T47D (cell line): Measurements from ENCODE around the gene LRP8.

Experiments
- DNase-seq, 2 experiments: peaks; one replicate each; pipeline versions ENCODE4 v3.0.0 to v3.0.0-alpha.2; 2011 to 2012; ENCODE audit warnings: low read depth in 1 of 2, low spot score in 1 of 2
- JUND ChIP-seq: IDR thresholded peaks from 2 replicates; pipeline ENCODE4 v1.6.1; 2012; ENCODE audit warnings: low read depth
- in situ Hi-C: cut with HindIII; loops from 2 replicates; pipeline ENCODE4 v1.10.0; 2016; ENCODE audit warnings: low sequenced_read_pairs, low pct_unique_long_range_greater_than_20kb

The LRP8 gene

GRCh38 chr1:53341961-53342707, 14.3 kb upstream of the LRP8 start:
- in situ Hi-C loops: no loop called here
- TF ChIP-seq JUND: no peak
- no peak for DNase-seq

GRCh38 chr1:53341521-53341895, 13.6 kb upstream of the LRP8 start:
- no peak for TF ChIP-seq JUND
- in situ Hi-C loops: no loop called here
- DNase-seq: no peak

DNA sequence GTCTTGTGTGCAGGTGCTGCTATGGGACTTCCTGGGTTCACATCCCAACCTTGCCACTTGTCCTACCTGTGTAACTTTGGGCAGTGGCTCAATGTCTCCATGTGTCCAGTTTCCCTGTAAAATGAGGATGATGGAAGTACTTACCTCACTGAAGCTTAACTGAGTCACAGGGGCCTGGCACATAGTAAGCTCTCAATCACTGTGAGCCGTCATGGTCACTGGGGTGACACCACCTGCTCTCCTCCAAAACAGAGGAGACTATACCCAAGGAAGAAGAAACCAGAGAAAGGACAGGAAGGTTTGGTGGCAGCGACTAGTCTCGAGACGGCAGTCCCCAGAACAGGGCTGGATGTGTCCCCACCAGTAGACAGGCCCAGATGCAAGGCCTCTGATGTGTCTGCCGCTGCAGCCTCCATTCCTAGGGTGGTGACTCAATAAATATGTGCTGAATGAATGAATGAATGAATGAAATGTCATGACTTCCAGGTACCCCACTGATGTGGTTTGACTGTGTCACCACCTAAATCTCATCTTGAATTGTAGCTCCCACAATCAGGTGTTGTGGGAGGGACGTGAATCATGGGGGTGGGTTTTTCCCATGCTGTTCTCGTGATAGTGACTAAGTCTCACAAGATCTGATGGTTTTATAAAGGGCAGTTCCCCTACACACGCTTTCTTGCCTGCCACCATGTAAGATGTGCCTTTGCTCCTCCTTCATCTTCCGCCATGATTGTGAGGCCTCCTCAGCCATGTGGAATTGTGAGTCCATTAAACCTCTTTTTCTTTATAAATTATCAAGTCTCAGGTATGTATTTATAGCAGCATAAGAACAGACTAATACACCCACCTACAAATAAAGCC, 13.0 kb upstream of the LRP8 start:
- no peak for TF ChIP-seq JUND
- no peak for DNase-seq
- in situ Hi-C loops: no loop called here

- in situ Hi-C loops: no loop called here
- no peak for TF ChIP-seq JUND
- no peak for DNase-seq
Measured at GRCh38 chr1:53339736-53340635, 12.1 kb upstream of the LRP8 start.

GRCh38 chr1:53338423-53338822, 10.6 kb upstream of the LRP8 start:
- no peak for DNase-seq
- no peak for TF ChIP-seq JUND
- in situ Hi-C loops: no loop called here

DNA sequence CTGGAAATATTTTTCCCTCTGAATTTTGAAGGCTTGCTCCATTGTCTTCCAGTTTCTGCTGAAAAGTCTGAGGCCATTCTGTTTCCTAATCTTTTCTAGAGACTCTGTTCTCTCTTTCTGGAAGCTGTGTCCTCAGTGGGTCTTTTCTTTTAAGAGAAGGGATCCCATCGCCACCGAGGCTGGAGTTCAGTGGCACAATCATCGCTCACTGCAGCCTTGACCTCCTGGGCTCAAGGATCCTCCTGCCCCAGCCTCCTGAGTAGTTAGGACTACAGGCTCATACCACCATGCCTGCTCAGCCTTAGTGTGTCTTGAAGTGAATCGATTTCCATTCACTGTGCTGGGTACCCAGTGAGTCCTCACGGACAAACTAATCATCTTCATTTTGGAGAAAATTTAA, 9.6 kb upstream of the LRP8 start:
- in situ Hi-C loops: no loop called here
- TF ChIP-seq JUND: no peak
- no peak for DNase-seq

GRCh38 chr1:53336146-53336545, 8.3 kb upstream of the LRP8 start:
- no peak for TF ChIP-seq JUND
- no peak for DNase-seq
- in situ Hi-C loops: no loop called here

- DNase-seq: no peak
- in situ Hi-C loops: no loop called here
- TF ChIP-seq JUND: no peak
Measured at GRCh38 chr1:53335661-53336060, 7.8 kb upstream of the LRP8 start.

GRCh38 chr1:53334781-53335180, 6.9 kb upstream of the LRP8 start:
- no peak for DNase-seq
- no peak for TF ChIP-seq JUND
- in situ Hi-C loops: no loop called here

- TF ChIP-seq JUND: no peak
- in situ Hi-C loops: no loop called here
- DNase-seq: no peak
Measured at GRCh38 chr1:53334312-53334711, 6.4 kb upstream of the LRP8 start.

DNA sequence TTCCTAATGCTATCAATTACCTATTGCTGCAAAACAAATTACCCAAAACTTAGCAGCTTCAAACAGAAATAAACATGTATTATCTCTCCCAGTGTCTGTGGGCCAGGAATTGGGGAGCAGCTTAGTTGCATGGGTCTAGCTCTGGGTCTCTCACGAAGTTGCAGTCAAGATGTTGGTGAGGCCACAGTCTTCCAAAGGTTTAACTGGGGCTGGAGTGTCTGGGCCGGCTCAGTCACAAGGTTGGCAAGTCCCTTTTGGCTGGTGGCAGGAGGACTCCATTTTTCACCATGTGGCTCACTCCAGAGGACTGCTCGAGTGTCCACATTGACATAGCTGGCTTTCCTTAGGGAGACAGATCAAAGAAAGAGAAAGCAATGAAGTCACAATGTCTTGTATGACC, 5.0 kb upstream of the LRP8 start:
- DNase-seq: no peak
- in situ Hi-C loops: no loop called here
- no peak for TF ChIP-seq JUND

DNA sequence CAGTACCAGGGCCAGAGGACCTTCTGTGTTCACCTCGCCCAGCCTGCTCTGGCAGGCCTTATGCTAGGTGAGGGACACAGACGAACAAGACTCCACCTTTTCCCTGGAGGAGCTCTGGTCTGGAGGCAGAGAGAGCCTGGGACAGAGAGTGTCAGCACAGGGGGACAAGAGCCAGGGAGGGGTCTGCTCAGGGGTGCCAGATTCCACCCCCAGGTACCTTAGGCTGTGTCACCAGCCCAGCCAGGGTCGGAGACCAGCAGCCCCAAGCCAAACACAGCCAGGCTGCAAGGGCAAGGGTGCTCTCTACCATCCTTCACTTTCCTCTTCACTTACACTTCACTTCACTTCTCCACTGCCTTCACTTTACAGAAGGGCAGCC, 4.3 kb upstream of the LRP8 start:
- no peak for DNase-seq

More for the DNA sequence above, 4.3 kb upstream of the LRP8 start:
- TF ChIP-seq JUND: no peak
- in situ Hi-C loops: no loop called here
